GM18519 (cell line): Measurements from ENCODE around the gene FEM1B.

Experiments used
- ATAC-seq: cut with Tn5 transposase; IDR thresholded peaks from one replicate; pipeline ENCODE4 v1.9.1; 2021; ENCODE audit warnings: mild to moderate bottlenecking, moderate library complexity; ENCODE audit not compliant: unreplicated experiment, low FRiP score

Gene FEM1B

GRCh38 chr15:68256675-68257450, 20.7 kb upstream of the FEM1B start:
- ATAC-seq, result no peak

- no peak for ATAC-seq
Observed at GRCh38 chr15:68258692-68259091, 18.9 kb upstream of the FEM1B start.

- ATAC-seq, result no peak
Observed at GRCh38 chr15:68259883-68260282, 17.7 kb upstream of the FEM1B start.

GRCh38 chr15:68261241-68261640, 16.3 kb upstream of the FEM1B start:
- no peak for ATAC-seq

- no peak for ATAC-seq
Observed at GRCh38 chr15:68261980-68262379, 15.6 kb upstream of the FEM1B start.

- ATAC-seq, result no peak
Observed at GRCh38 chr15:68262514-68263356, 14.8 kb upstream of the FEM1B start.

- ATAC-seq, result no peak
Observed at GRCh38 chr15:68264282-68264681, 13.3 kb upstream of the FEM1B start.

GRCh38 chr15:68265081-68265480, 12.5 kb upstream of the FEM1B start:
- no peak for ATAC-seq

- no peak for ATAC-seq
Observed at GRCh38 chr15:68265674-68266073, 11.9 kb upstream of the FEM1B start.

GRCh38 chr15:68268405-68268804, 9.1 kb upstream of the FEM1B start:
- ATAC-seq, result no peak

- ATAC-seq, result no peak
Observed at GRCh38 chr15:68271854-68272471, 5.6 kb upstream of the FEM1B start.

- no peak for ATAC-seq
Observed at GRCh38 chr15:68272721-68273271, 4.7 kb upstream of the FEM1B start.

- ATAC-seq, result no peak
Observed at GRCh38 chr15:68274201-68274848, 3.2 kb upstream of the FEM1B start.

GRCh38 chr15:68275165-68275746, 2.3 kb upstream of the FEM1B start:
- no peak for ATAC-seq

- ATAC-seq, result no peak
Observed at GRCh38 chr15:68276668-68277067, 877 bp upstream of the FEM1B start.

- no peak for ATAC-seq
Observed at GRCh38 chr15:68277131-68277602, 378 bp upstream of the FEM1B start.

- no peak for ATAC-seq
Observed at GRCh38 chr15:68278345-68278594, 725 bp downstream of the FEM1B start.

GRCh38 chr15:68278595-68279405, 1.3 kb downstream of the FEM1B start:
- no peak for ATAC-seq
